Adrenal gland (tissue), 5 donors: ENCODE data around the gene TSPAN15.

ENCODE experiments used
- POLR2A ChIP-seq, 2 donors: fragments of 450-650 bp; IDR thresholded peaks; one replicate each; pipeline ENCODE4 v1.6.1; 2017; ENCODE audit warnings: antibody characterized with exemption in 2 of 2, mild to moderate bottlenecking in 2 of 2, moderate library complexity in 1 of 2
- TF ChIP-seq, protein P1 (sequence below), 6 experiments: fragments of 450-650 bp in 4 of 6; fragments of 200-600 bp in 2 of 6; sonication (generic) in 1 of 6; IDR thresholded peaks; 1 replicate in 5 of 6; 2 replicates in 1 of 6; pipeline versions ENCODE4 v1.5.1 to v1.8.0; 2016 to 2021; ENCODE audit warnings: antibody characterized with exemption in 6 of 6, mild to moderate bottlenecking in 2 of 6, moderate library complexity in 1 of 6
- donor health status: DM: no; HTN: no; CAD: no.

DNA sequence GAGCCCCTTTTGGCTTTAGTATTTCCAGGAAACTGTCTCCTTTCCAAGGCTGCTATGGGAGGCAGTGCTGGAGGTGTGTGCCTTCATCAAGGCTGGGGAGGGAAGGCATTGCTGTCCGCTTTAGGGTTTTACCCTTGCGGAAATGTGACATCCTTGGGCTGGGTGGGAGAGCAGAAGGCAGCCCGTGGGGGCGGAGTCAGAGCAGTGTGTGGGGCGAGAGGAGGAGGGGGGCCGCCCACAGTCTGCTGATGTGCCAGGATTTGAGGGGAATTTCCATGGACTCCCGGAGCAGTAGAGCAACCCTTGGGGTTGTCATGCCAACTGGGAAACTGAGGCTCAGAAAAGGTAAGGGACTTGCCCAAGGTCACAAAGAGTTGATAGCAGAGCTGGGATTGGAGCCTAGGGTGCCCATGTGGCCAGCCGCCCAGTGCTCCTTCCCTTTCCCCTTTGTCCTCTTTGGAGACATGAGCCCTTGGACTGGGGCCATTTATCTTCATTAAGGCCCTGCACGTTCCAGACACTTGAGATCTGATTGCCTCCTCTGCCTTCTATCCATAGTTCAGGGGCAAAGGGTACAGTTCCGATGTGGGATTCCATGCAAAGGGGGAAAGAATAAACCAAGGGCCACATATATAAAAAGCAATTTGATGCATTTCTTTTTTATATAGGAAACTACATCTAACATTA, 22.2 kb downstream of the TSPAN15 start:
- TF ChIP-seq POLR2A (IDR thresholded peaks at IDR 0.05), result no peak
- TF ChIP-seq, protein P1, sequence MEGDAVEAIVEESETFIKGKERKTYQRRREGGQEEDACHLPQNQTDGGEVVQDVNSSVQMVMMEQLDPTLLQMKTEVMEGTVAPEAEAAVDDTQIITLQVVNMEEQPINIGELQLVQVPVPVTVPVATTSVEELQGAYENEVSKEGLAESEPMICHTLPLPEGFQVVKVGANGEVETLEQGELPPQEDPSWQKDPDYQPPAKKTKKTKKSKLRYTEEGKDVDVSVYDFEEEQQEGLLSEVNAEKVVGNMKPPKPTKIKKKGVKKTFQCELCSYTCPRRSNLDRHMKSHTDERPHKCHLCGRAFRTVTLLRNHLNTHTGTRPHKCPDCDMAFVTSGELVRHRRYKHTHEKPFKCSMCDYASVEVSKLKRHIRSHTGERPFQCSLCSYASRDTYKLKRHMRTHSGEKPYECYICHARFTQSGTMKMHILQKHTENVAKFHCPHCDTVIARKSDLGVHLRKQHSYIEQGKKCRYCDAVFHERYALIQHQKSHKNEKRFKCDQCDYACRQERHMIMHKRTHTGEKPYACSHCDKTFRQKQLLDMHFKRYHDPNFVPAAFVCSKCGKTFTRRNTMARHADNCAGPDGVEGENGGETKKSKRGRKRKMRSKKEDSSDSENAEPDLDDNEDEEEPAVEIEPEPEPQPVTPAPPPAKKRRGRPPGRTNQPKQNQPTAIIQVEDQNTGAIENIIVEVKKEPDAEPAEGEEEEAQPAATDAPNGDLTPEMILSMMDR (IDR thresholded peaks at IDR 0.05), result no peak
